ENCODE measurements around the gene SYT2. TPM values are rescaled to one million over a fixed set of nuclear protein-coding genes. Genes with fewer than 3 reads are reported as not detected.
"Not testable (repeated sequence)": the region's sequence is repeated elsewhere in the genome, so short reads cannot be mapped to it uniquely, and the experiment has no call there.

Gene SYT2
- total and polyA plus RNA-seq, 2 of the 13 experiments (the other 11 are each of a cell fraction or from before 2014, with no cell fraction given): not detected

GRCh38 chr1:202551683-202552082 is 158.6 kb downstream of the SYT2 start:
- no peak overlapping the region for H3K27ac ChIP-seq (ENCODE audit: extremely low read length, insufficient read depth, low read length)
- DNase-seq (ENCODE audit: low spot score) (no peak), FAIRE-seq (no peak), ATAC-seq (no peak)
- no peak overlapping the region for H3K4me3 ChIP-seq (replicated peaks in 1 of 3; ENCODE audit: insufficient read depth in 1 of 3, low read depth in 2 of 3, low read length in 3 of 3)
- H4K20me1 ChIP-seq (ENCODE audit: insufficient read depth, low read length): no peaks in the 10 kb centered on the region
- intact Hi-C loops (cut with micrococcal nuclease; ENCODE audit: unreplicated experiment) (no loop called here), in situ Hi-C loops (cut with HindIII; ENCODE audit: extremely low pct_ligation_motif_present, low pct_unique_long_range_greater_than_20kb) (no loop called here)
- POLR2A ChIA-PET: no interaction called here
- WGBS (ENCODE audit: low lambda C conversion rate): 96% methylated on average over 3 of the region's 3 CpGs
- CTCF ChIA-PET (ENCODE audit: low intra/inter-chr PET ratio, low total read pairs): no interaction called here
- H3K27me3 ChIP-seq (ENCODE audit: control insufficient read depth in 1 of 2, insufficient read depth in 2 of 2, low read length in 2 of 2): no peaks in the 10 kb centered on the region
- no TSS peak for BruUV-seq (replicated peaks)
- no peaks in the 10 kb centered on the region for H3K9me3 ChIP-seq (ENCODE audit: low read length)
- TF ChIP-seq KDM3A (CRISPR knock-in tag; IDR thresholded peaks at IDR 0.05; ENCODE audit: low read depth) (no peak), ZNF343 (CRISPR knock-in tag; IDR thresholded peaks at IDR 0.05) (no peak), ZNF253 (CRISPR knock-in tag; IDR thresholded peaks at IDR 0.05; ENCODE audit: borderline replicate concordance) (no peak), TERF1 (CRISPR knock-in tag; IDR thresholded peaks at IDR 0.05) (no peak)
- H2AFZ ChIP-seq (ENCODE audit: low read length): no peak overlapping the region
- H3K9ac ChIP-seq (ENCODE audit: insufficient read depth, low read depth, low read length): no peak overlapping the region
- peaks cover 12% of the 10 kb centered on the region for H3K4me1 ChIP-seq (ENCODE audit: insufficient read depth, low read length)
- H3K4me2 ChIP-seq (ENCODE audit: low read depth, low read length): no peak overlapping the region
- H3K36me3 ChIP-seq (replicated peaks in 1 of 2; ENCODE audit: control insufficient read depth in 1 of 2, insufficient read depth in 2 of 2, low read length in 2 of 2): no peaks in the 10 kb centered on the region
- H3K79me2 ChIP-seq (ENCODE audit: insufficient read depth, low read length): no peaks in the 10 kb centered on the region

- H3K4me1 ChIP-seq (ENCODE audit: insufficient read depth, low read length): peaks cover 20% of the 10 kb centered on the region
- intact Hi-C loops (cut with micrococcal nuclease; ENCODE audit: unreplicated experiment); FAIRE-seq; H3K4me3 ChIP-seq (replicated peaks in 1 of 3; ENCODE audit: insufficient read depth in 1 of 3, low read depth in 2 of 3, low read length in 3 of 3); H3K27ac ChIP-seq (ENCODE audit: extremely low read length, insufficient read depth, low read length); H4K20me1 ChIP-seq (ENCODE audit: insufficient read depth, low read length); BruUV-seq (replicated peaks); H3K9me3 ChIP-seq (ENCODE audit: low read length); H3K79me2 ChIP-seq (ENCODE audit: insufficient read depth, low read length); H3K9ac ChIP-seq (ENCODE audit: insufficient read depth, low read depth, low read length); H3K36me3 ChIP-seq (replicated peaks in 1 of 2; ENCODE audit: control insufficient read depth in 1 of 2, insufficient read depth in 2 of 2, low read length in 2 of 2); H3K4me2 ChIP-seq (ENCODE audit: low read depth, low read length); CTCF ChIA-PET (ENCODE audit: low intra/inter-chr PET ratio, low total read pairs); POLR2A ChIA-PET; H3K27me3 ChIP-seq (ENCODE audit: control insufficient read depth in 1 of 2, insufficient read depth in 2 of 2, low read length in 2 of 2); DNase-seq (ENCODE audit: low spot score); in situ Hi-C loops (cut with HindIII; ENCODE audit: extremely low pct_ligation_motif_present, low pct_unique_long_range_greater_than_20kb); ATAC-seq; H2AFZ ChIP-seq (ENCODE audit: low read length): not testable (repeated sequence)
- 92% methylated on average over 1 of the region's 1 CpG for WGBS (ENCODE audit: low lambda C conversion rate)
Measured at GRCh38 chr1:202550088-202550487, 160.2 kb downstream of the SYT2 start.
